ENCODE results near the gene ATRNL1. TPM values are rescaled to one million over a fixed set of nuclear protein-coding genes. Genes with fewer than 3 reads are reported as not detected.

ATRNL1 gene
- total RNA-seq, 1 experiment from 2014 or later: 1.3 TPM

DNA sequence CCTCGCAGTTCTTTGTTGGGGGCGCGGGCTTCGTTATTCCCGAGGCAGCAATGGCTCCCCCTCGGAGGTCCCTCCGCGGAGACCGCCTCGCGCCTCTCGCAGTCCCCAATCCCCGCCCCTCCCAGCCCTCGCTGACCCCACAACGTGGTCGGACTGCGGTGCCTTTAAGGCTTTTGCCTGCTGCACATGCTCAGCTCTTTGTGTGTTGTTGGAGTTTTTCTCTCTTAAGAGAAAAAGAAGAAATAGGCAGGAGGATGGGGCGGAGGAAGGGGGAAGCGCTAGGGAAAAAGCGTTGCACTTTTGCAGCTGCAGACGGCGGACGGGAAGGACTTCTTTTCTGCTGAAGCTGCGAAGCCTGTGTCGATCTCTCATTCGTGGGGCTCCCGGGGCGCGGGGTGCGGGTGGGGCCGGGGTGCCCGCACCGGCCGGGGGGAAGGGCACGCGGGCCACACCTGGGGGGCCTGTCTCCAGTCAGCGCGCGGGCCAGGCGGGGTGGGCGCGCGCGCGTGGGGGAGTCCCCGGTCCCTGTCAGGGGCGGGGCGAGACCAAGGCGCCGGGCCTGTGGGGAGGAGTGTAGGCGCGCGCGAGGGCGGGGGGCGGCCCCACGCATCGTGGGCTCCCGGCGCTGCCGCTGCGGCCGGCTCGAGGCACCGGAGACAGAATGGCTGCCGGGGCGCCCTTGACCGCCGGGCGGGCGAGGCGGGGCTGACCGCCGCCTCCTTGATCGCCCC lies 445 bp upstream of the ATRNL1 start:
- intact Hi-C loops (cut with micrococcal nuclease): no loop called here
- Histone ChIP-seq H3K36me3 (ENCODE audit: control insufficient read depth in 1 of 2, insufficient read depth in 2 of 2, low read length in 2 of 2) (no peaks in the 10 kb centered on the region), H3K9ac (ENCODE audit: low read length) (no peak overlapping the region), H3K4me2 (ENCODE audit: low read length) (peak overlapping the region; percentile 50), H3K27ac (ENCODE audit: low read depth, low read length) (no peak overlapping the region; the same call in 1 of the 2 replicates), H2AFZ (ENCODE audit: low read depth, low read length, poor library complexity, severe bottlenecking) (no peak overlapping the region), H3K9me2 (ENCODE audit: insufficient read depth) (no peaks in the 10 kb centered on the region), H4K20me1 (ENCODE audit: insufficient read depth) (no peaks in the 10 kb centered on the region), H3K79me2 (ENCODE audit: insufficient read depth, low read length) (no peaks in the 10 kb centered on the region), H3K4me3 (replicated peaks in 1 of 2; ENCODE audit: low read depth in 1 of 2, low read length in 2 of 2) (peak overlapping the region in 1 of 2 experiments; percentile 39; a peak in 2 of 4 replicates), H3K27me3 (ENCODE audit: insufficient read depth, low read length) (no peaks in the 10 kb centered on the region), H3K9me3 (ENCODE audit: control insufficient read depth in 1 of 2, insufficient read depth in 1 of 2, low read depth in 1 of 2, low read length in 2 of 2) (no peaks in the 10 kb centered on the region), H3K4me1 (ENCODE audit: control insufficient read depth in 1 of 2, insufficient read depth in 2 of 2, low read length in 2 of 2) (no peaks in the 10 kb centered on the region)
- DNase-seq (ENCODE audit: low read depth, low spot score): no peak
- ChIA-PET POLR2A (no interaction called here), CTCF (no interaction called here), RAD21 (ENCODE audit: low non-redundant PET in 1 of 2, low total read pairs in 2 of 2, uncharacterized antibody in 2 of 2, unreplicated experiment in 2 of 2) (no interaction called here)
- ATAC-seq: peak; percentile 75
- no peak for TF ChIP-seq CEBPB (IDR thresholded peaks at IDR 0.05; ENCODE audit: low read depth)
- no peak for TF ChIP-seq YY1 (IDR thresholded peaks at IDR 0.05; ENCODE audit: extremely low read depth, insufficient replicate concordance, low read depth, low read length)
- TF ChIP-seq RAD21 (IDR thresholded peaks at IDR 0.05; ENCODE audit: low read depth): no peak
- TF ChIP-seq ELF1 (IDR thresholded peaks at IDR 0.05; ENCODE audit: borderline replicate concordance, low read depth): no peak
- no peak for TF ChIP-seq SRF (IDR thresholded peaks at IDR 0.05; ENCODE audit: low read depth)
- no TSS peak for BruUV-seq (replicated peaks)

GRCh38 chr10:115093776-115094408 lies 727 bp downstream of the ATRNL1 start:
- H3K36me3 ChIP-seq (ENCODE audit: control insufficient read depth in 1 of 2, insufficient read depth in 2 of 2, low read length in 2 of 2): no peaks in the 10 kb centered on the region
- peak overlapping the region; percentile 34 to 39; a peak in 3 of 4 replicates for H3K4me3 ChIP-seq (replicated peaks in 1 of 2; ENCODE audit: low read depth in 1 of 2, low read length in 2 of 2)
- ChIA-PET CTCF (no interaction called here), POLR2A (no interaction called here), RAD21 (ENCODE audit: low non-redundant PET in 1 of 2, low total read pairs in 2 of 2, uncharacterized antibody in 2 of 2, unreplicated experiment in 2 of 2) (no interaction called here)
- no peaks in the 10 kb centered on the region for H3K9me3 ChIP-seq (ENCODE audit: control insufficient read depth in 1 of 2, insufficient read depth in 1 of 2, low read depth in 1 of 2, low read length in 2 of 2)
- no peak for DNase-seq (ENCODE audit: low read depth, low spot score)
- H3K4me1 ChIP-seq (ENCODE audit: control insufficient read depth in 1 of 2, insufficient read depth in 2 of 2, low read length in 2 of 2): no peaks in the 10 kb centered on the region
- H3K9ac ChIP-seq (ENCODE audit: low read length): no peak overlapping the region
- H3K4me2 ChIP-seq (ENCODE audit: low read length): peak overlapping the region; percentile 50
- intact Hi-C loops (cut with micrococcal nuclease): no loop called here
- TF ChIP-seq, protein P1, sequence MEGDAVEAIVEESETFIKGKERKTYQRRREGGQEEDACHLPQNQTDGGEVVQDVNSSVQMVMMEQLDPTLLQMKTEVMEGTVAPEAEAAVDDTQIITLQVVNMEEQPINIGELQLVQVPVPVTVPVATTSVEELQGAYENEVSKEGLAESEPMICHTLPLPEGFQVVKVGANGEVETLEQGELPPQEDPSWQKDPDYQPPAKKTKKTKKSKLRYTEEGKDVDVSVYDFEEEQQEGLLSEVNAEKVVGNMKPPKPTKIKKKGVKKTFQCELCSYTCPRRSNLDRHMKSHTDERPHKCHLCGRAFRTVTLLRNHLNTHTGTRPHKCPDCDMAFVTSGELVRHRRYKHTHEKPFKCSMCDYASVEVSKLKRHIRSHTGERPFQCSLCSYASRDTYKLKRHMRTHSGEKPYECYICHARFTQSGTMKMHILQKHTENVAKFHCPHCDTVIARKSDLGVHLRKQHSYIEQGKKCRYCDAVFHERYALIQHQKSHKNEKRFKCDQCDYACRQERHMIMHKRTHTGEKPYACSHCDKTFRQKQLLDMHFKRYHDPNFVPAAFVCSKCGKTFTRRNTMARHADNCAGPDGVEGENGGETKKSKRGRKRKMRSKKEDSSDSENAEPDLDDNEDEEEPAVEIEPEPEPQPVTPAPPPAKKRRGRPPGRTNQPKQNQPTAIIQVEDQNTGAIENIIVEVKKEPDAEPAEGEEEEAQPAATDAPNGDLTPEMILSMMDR (IDR thresholded peaks at IDR 0.05 in 2 of 3, conservative IDR thresholded peaks at IDR 0.05 in 1 of 3; ENCODE audit: borderline replicate concordance in 1 of 3, insufficient read depth in 1 of 3, low read depth in 2 of 3, low read length in 2 of 3): 0 out of 6 replicates have a peak, but pooled peaks of 1 of the 3 experiments have one; percentile 11
- no peak for TF ChIP-seq CEBPB (IDR thresholded peaks at IDR 0.05; ENCODE audit: low read depth)
- H4K20me1 ChIP-seq (ENCODE audit: insufficient read depth): no peaks in the 10 kb centered on the region
- BruUV-seq (replicated peaks): no TSS peak
- no peak overlapping the region for H3K27ac ChIP-seq (ENCODE audit: low read depth, low read length)
- no peaks in the 10 kb centered on the region for H3K27me3 ChIP-seq (ENCODE audit: insufficient read depth, low read length)
- H3K79me2 ChIP-seq (ENCODE audit: insufficient read depth, low read length): no peaks in the 10 kb centered on the region
- ATAC-seq: peak; percentile 37
- no peaks in the 10 kb centered on the region for H3K9me2 ChIP-seq (ENCODE audit: insufficient read depth)
- H2AFZ ChIP-seq (ENCODE audit: low read depth, low read length, poor library complexity, severe bottlenecking): no peak overlapping the region
